ENCODE data around the gene MTHFD1L.

The MTHFD1L gene

DNA sequence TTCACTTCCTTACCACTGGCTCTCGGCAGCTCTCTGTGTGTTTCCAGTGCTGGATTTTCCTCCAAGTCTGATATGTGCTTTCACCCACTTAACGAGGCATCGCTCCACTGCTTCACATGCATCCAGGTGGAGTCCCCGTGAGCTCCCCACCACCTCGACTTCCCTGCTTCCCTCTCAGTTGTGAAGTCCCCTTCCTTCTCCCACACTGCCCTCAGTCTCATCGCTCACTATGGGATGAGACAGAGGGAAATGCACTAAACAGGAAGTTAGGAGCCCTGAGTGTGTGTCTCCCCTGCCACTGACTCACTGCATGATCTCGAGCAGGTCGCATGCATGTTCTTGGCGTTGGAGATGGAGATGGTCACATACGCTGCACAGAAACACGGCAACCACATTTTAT lies 84.0 kb downstream of the MTHFD1L start:
- H3K79me2 ChIP-seq (ENCODE audit: insufficient read depth, low read length): no peaks in the 10 kb centered on the region
- no peaks in the 10 kb centered on the region for H3K27me3 ChIP-seq (ENCODE audit: low read length)
- H3F3A ChIP-seq (ENCODE audit: insufficient read depth): no peaks in the 10 kb centered on the region
- no peak overlapping the region for H3K9ac ChIP-seq (ENCODE audit: low read length)
- no peak overlapping the region for H3K4me3 ChIP-seq (ENCODE audit: insufficient read depth, low read length, poor library complexity, severe bottlenecking)
- no peak overlapping the region for H2AFZ ChIP-seq (ENCODE audit: low read depth, low read length, severe bottlenecking)
- peaks cover 21% of the 10 kb centered on the region; the same call in 1 of the 2 replicates for H3K36me3 ChIP-seq (ENCODE audit: low read length)
- H4K20me1 ChIP-seq (ENCODE audit: low read depth, low read length): no peaks in the 10 kb centered on the region
- H3K9me3 ChIP-seq (ENCODE audit: insufficient read depth, low read length): no peaks in the 10 kb centered on the region
- H3K4me2 ChIP-seq (ENCODE audit: low read depth, low read length, poor library complexity, severe bottlenecking): no peak overlapping the region
- H3K9me2 ChIP-seq (replicated peaks; ENCODE audit: insufficient read depth, low read length): no peaks in the 10 kb centered on the region
- no peak overlapping the region for H3K27ac ChIP-seq (ENCODE audit: low read depth, low read length)
- no peak for TF ChIP-seq EZH2phosphoT487 (conservative IDR thresholded peaks at IDR 0.05; ENCODE audit: low read length)
- TF ChIP-seq, protein P1, sequence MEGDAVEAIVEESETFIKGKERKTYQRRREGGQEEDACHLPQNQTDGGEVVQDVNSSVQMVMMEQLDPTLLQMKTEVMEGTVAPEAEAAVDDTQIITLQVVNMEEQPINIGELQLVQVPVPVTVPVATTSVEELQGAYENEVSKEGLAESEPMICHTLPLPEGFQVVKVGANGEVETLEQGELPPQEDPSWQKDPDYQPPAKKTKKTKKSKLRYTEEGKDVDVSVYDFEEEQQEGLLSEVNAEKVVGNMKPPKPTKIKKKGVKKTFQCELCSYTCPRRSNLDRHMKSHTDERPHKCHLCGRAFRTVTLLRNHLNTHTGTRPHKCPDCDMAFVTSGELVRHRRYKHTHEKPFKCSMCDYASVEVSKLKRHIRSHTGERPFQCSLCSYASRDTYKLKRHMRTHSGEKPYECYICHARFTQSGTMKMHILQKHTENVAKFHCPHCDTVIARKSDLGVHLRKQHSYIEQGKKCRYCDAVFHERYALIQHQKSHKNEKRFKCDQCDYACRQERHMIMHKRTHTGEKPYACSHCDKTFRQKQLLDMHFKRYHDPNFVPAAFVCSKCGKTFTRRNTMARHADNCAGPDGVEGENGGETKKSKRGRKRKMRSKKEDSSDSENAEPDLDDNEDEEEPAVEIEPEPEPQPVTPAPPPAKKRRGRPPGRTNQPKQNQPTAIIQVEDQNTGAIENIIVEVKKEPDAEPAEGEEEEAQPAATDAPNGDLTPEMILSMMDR (IDR thresholded peaks at IDR 0.05; ENCODE audit: insufficient read depth, low read length, poor library complexity, severe bottlenecking): no peak

DNA sequence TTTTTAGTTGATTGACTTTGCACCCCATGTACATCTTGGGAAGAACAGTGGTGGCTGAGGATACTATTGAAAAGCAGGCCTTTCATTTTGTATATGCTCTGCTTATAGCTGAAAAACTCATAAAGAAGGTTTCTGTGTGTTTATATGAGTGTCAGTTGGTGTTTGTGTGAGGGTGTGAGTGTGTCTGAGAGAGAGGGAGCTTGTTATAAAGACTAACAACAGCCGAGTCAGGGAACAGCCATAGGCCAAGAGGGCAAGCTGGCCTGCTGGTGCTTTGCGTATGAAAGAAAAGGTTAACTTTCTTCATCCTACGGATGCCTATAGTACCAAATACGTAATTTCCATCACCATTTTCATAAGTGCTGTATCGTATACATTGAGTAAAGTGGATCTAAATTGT lies 88.3 kb downstream of the MTHFD1L start:
- no peaks in the 10 kb centered on the region for H3K9me2 ChIP-seq (replicated peaks; ENCODE audit: insufficient read depth, low read length)
- no peaks in the 10 kb centered on the region for H3K27me3 ChIP-seq (ENCODE audit: low read length)
- H3K4me2 ChIP-seq (ENCODE audit: low read depth, low read length, poor library complexity, severe bottlenecking): no peak overlapping the region
- peaks cover 28% of the 10 kb centered on the region; the same call in 1 of the 2 replicates for H3K36me3 ChIP-seq (ENCODE audit: low read length)
- no peaks in the 10 kb centered on the region for H3F3A ChIP-seq (ENCODE audit: insufficient read depth)
- no peak overlapping the region for H3K4me3 ChIP-seq (ENCODE audit: insufficient read depth, low read length, poor library complexity, severe bottlenecking)
- TF ChIP-seq, protein P1 (IDR thresholded peaks at IDR 0.05; ENCODE audit: insufficient read depth, low read length, poor library complexity, severe bottlenecking): no peak
- TF ChIP-seq EZH2phosphoT487 (conservative IDR thresholded peaks at IDR 0.05; ENCODE audit: low read length): no peak
- H3K9me3 ChIP-seq (ENCODE audit: insufficient read depth, low read length): no peaks in the 10 kb centered on the region
- no peak overlapping the region for H2AFZ ChIP-seq (ENCODE audit: low read depth, low read length, severe bottlenecking)
- no peak overlapping the region for H3K27ac ChIP-seq (ENCODE audit: low read depth, low read length)
- no peaks in the 10 kb centered on the region for H4K20me1 ChIP-seq (ENCODE audit: low read depth, low read length)
- H3K9ac ChIP-seq (ENCODE audit: low read length): no peak overlapping the region
- H3K79me2 ChIP-seq (ENCODE audit: insufficient read depth, low read length): no peaks in the 10 kb centered on the region

DNA sequence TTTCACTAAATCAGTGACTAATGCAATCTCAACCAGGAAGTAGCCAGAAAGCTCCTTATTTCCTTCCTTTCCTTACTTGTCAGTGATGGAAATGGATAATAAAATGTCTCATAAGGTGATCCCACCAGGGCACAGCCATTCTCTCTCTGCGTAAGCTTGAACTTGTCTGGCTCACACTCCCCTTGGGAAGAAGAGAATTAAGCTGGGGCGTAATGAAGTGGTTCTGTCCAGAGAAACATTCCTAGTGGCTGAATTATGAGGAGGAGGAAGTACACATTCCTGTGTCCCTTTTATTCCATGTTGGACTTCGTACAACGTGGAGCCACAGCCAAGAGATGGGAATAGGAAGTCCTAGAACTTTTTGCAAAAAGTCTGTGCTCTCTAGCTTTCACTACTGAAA lies 93.7 kb downstream of the MTHFD1L start:
- no peaks in the 10 kb centered on the region for H3K79me2 ChIP-seq (ENCODE audit: insufficient read depth, low read length)
- H3K4me3 ChIP-seq (ENCODE audit: insufficient read depth, low read length, poor library complexity, severe bottlenecking): no peak overlapping the region
- no peaks in the 10 kb centered on the region for H3K27me3 ChIP-seq (ENCODE audit: low read length)
- H3K9me2 ChIP-seq (replicated peaks; ENCODE audit: insufficient read depth, low read length): no peaks in the 10 kb centered on the region
- H4K20me1 ChIP-seq (ENCODE audit: low read depth, low read length): no peaks in the 10 kb centered on the region
- no peak overlapping the region for H3K9ac ChIP-seq (ENCODE audit: low read length)
- H3K4me2 ChIP-seq (ENCODE audit: low read depth, low read length, poor library complexity, severe bottlenecking): no peak overlapping the region
- H3K9me3 ChIP-seq (ENCODE audit: insufficient read depth, low read length): no peaks in the 10 kb centered on the region
- H2AFZ ChIP-seq (ENCODE audit: low read depth, low read length, severe bottlenecking): no peak overlapping the region
- H3K27ac ChIP-seq (ENCODE audit: low read depth, low read length): no peak overlapping the region
- H3F3A ChIP-seq (ENCODE audit: insufficient read depth): no peaks in the 10 kb centered on the region
- peaks cover 15% of the 10 kb centered on the region; the same call in 1 of the 2 replicates for H3K36me3 ChIP-seq (ENCODE audit: low read length)
- TF ChIP-seq EZH2phosphoT487 (conservative IDR thresholded peaks at IDR 0.05; ENCODE audit: low read length): no peak
- TF ChIP-seq, protein P1 (IDR thresholded peaks at IDR 0.05; ENCODE audit: insufficient read depth, low read length, poor library complexity, severe bottlenecking): no peak

All from SU-DHL-6 (cell line).